Stimulated activated CD8-positive, alpha-beta memory T cell treated with anti-CD3 and anti-CD28 coated beads, Interleukin-12 subunit alpha, Interleukin-12 subunit beta, amount 100 ng/mL, for 4 hours (primary cell): ENCODE results near the gene AFAP1L2.

Experiments
- DNase-seq: peaks from one replicate; pipeline ENCODE4 v3.0.0-alpha.2; 2020; ENCODE audit warnings: low read depth

Gene AFAP1L2

GRCh38 chr10:114404171-114405010 is at the start of gene AFAP1L2:
Gene AFAP1L2 (minus strand): TSS chr10:114404502. CDS start chr10:114404455, 47 bp downstream.
- no peak for DNase-seq

GRCh38 chr10:114453576-114453975 is 49.3 kb upstream of the AFAP1L2 start:
- no peak for DNase-seq

- no peak for DNase-seq
These were observed 44.6 kb upstream of the AFAP1L2 start for GRCh38 chr10:114448897-114449296.

- DNase-seq = no peak
These were observed 41.0 kb upstream of the AFAP1L2 start for GRCh38 chr10:114445332-114445731.

GRCh38 chr10:114444819-114445218 is 40.5 kb upstream of the AFAP1L2 start:
- DNase-seq = no peak

GRCh38 chr10:114442091-114442630 is 37.9 kb upstream of the AFAP1L2 start:
- no peak for DNase-seq

GRCh38 chr10:114441107-114441506 is 36.8 kb upstream of the AFAP1L2 start:
- no peak for DNase-seq

GRCh38 chr10:114437473-114438292 is 33.4 kb upstream of the AFAP1L2 start:
- no peak for DNase-seq

GRCh38 chr10:114436941-114437340 is 32.6 kb upstream of the AFAP1L2 start:
- no peak for DNase-seq

GRCh38 chr10:114432566-114433093 is 28.3 kb upstream of the AFAP1L2 start:
- no peak for DNase-seq

- no peak for DNase-seq
These were observed 27.3 kb upstream of the AFAP1L2 start for GRCh38 chr10:114431414-114432135.

GRCh38 chr10:114430688-114431413 is 26.5 kb upstream of the AFAP1L2 start:
- DNase-seq = no peak

GRCh38 chr10:114429581-114430335 is 25.5 kb upstream of the AFAP1L2 start:
- DNase-seq = no peak

GRCh38 chr10:114427124-114427852 is 23.0 kb upstream of the AFAP1L2 start:
- DNase-seq = no peak

GRCh38 chr10:114426476-114426875 is 22.2 kb upstream of the AFAP1L2 start:
- no peak for DNase-seq

GRCh38 chr10:114420811-114421485 is 16.6 kb upstream of the AFAP1L2 start:
- DNase-seq = no peak

GRCh38 chr10:114418109-114418508 is 13.8 kb upstream of the AFAP1L2 start:
- no peak for DNase-seq

GRCh38 chr10:114412907-114413797 is 8.8 kb upstream of the AFAP1L2 start:
- no peak for DNase-seq
